Measurements from ENCODE around the gene PKD1. TPM values are rescaled to one million over a fixed set of nuclear protein-coding genes. Genes with fewer than 3 reads are reported as not detected.

The PKD1 gene
- total and polyA plus RNA-seq, 3 experiments from 2014 or later = 9.9 to 66.2 (median 58.9) TPM

GRCh38 chr16:2076072-2076865, 59.4 kb downstream of the PKD1 start:
- no peaks in the 10 kb centered on the region for H3K4me1 ChIP-seq (ENCODE audit: insufficient read depth, low read length)
- Mint-ChIP-seq H3K9me3 (no peaks in the 10 kb centered on the region), H3K27ac (peak overlapping the region in 1 of 8 donors; percentile 36), H3K4me1 (no peaks in the 10 kb centered on the region), H3K27me3 (peaks cover 0 to 1% of the 10 kb centered on the region in 2 donors), H3K4me3 (peak overlapping the region in 1 of 7 donors; percentile 51), H3K36me3 (peaks cover 0 to 70% (median 1%) of the 10 kb centered on the region in 3 donors)
- no peak overlapping the region for H3K27ac ChIP-seq (ENCODE audit: low read depth, low read length)
- CTCF ChIA-PET = no interaction called here
- H3K4me3 ChIP-seq (ENCODE audit: low read length) = no peak overlapping the region
- DNase-seq = no peak
- H3K36me3 ChIP-seq (ENCODE audit: insufficient read depth, low read length) = no peaks in the 10 kb centered on the region
- H3K9me3 ChIP-seq (ENCODE audit: low read length) = no peaks in the 10 kb centered on the region
- no peaks in the 10 kb centered on the region for H3K27me3 ChIP-seq (ENCODE audit: insufficient read depth, low read length, poor library complexity, severe bottlenecking)
- POLR2A ChIA-PET = no interaction called here

DNA sequence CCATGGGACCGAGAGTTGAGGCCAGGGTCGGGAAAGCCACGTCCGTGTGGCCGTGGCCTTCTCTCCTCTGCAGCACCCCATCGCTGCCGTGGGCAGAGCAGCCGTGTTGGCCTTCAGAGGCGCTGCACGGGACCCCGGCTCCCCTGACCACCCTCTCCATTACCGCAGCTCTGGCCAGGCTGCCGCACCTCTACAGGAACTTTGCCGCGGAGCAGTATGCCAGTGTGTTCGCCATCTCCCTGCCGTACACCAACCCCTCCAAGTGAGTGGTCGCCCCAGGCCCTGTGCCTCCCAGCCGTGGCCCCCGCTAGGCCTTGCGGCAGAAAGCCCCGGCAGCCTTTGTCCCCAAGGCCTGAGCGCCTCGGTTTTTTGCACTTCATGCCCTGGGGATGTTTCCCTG, 60.1 kb downstream of the PKD1 start:
- no peak for DNase-seq
- H3K36me3 Mint-ChIP-seq = peaks cover 0 to 70% (median 1%) of the 10 kb centered on the region in 3 donors
- Histone ChIP-seq H3K27ac (ENCODE audit: low read depth, low read length) (no peak overlapping the region), H3K9me3 (ENCODE audit: low read length) (no peaks in the 10 kb centered on the region), H3K36me3 (ENCODE audit: insufficient read depth, low read length) (no peaks in the 10 kb centered on the region), H3K4me3 (ENCODE audit: low read length) (no peak overlapping the region), H3K27me3 (ENCODE audit: insufficient read depth, low read length, poor library complexity, severe bottlenecking) (no peaks in the 10 kb centered on the region), H3K4me1 (ENCODE audit: insufficient read depth, low read length) (no peaks in the 10 kb centered on the region)
- H3K9me3 Mint-ChIP-seq = no peaks in the 10 kb centered on the region
- peaks cover 0 to 1% of the 10 kb centered on the region in 2 donors for H3K27me3 Mint-ChIP-seq
- H3K4me3 Mint-ChIP-seq = no peak overlapping the region
- ChIA-PET POLR2A (no interaction called here), CTCF (no interaction called here)
- H3K27ac Mint-ChIP-seq = no peak overlapping the region
- H3K4me1 Mint-ChIP-seq = no peaks in the 10 kb centered on the region

DNA sequence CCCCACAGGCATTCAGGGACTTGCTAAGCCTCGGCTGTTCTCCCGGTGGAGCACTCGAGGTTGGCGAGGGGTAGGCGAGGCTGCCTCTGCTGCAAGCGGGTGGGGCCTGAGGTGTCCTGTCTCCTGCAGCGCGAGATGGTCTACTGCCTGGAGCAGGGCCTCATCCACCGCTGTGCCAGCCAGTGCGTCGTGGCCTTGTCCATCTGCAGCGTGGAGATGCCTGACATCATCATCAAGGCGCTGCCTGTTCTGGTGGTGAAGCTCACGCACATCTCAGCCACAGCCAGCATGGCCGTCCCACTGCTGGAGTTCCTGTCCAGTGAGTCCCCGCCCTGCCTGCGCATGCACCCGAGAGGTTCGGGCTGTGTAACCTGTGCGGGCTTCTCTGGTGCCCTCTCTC, 61.6 kb downstream of the PKD1 start:
- Histone ChIP-seq H3K27me3 (ENCODE audit: insufficient read depth, low read length, poor library complexity, severe bottlenecking) (no peaks in the 10 kb centered on the region), H3K36me3 (ENCODE audit: insufficient read depth, low read length) (no peaks in the 10 kb centered on the region), H3K4me3 (ENCODE audit: low read length) (no peak overlapping the region), H3K9me3 (ENCODE audit: low read length) (no peaks in the 10 kb centered on the region), H3K27ac (ENCODE audit: low read depth, low read length) (no peak overlapping the region), H3K4me1 (ENCODE audit: insufficient read depth, low read length) (no peaks in the 10 kb centered on the region)
- Mint-ChIP-seq H3K27ac (no peak overlapping the region), H3K4me1 (no peaks in the 10 kb centered on the region), H3K27me3 (peaks cover 0 to 1% of the 10 kb centered on the region in 2 donors), H3K9me3 (no peaks in the 10 kb centered on the region), H3K36me3 (peaks cover 0 to 71% (median 5%) of the 10 kb centered on the region in 3 donors), H3K4me3 (no peak overlapping the region)
- ChIA-PET POLR2A (no interaction called here), CTCF (interaction anchor here (0.7 kb wide), 1 partner anchor 66 kb away, joined by 4 read pairs; no protein-coding TSS in a partner anchor)
- DNase-seq = no peak

GRCh38 chr16:2072926-2073325, 62.8 kb downstream of the PKD1 start:
- DNase-seq = no peak
- H3K27me3 Mint-ChIP-seq = peaks cover 0 to 1% of the 10 kb centered on the region in 2 donors
- ChIA-PET CTCF (no interaction called here), POLR2A (no interaction called here)
- Histone ChIP-seq H3K27me3 (ENCODE audit: insufficient read depth, low read length, poor library complexity, severe bottlenecking) (no peaks in the 10 kb centered on the region), H3K36me3 (ENCODE audit: insufficient read depth, low read length) (no peaks in the 10 kb centered on the region), H3K4me1 (ENCODE audit: insufficient read depth, low read length) (no peaks in the 10 kb centered on the region), H3K27ac (ENCODE audit: low read depth, low read length) (no peak overlapping the region), H3K9me3 (ENCODE audit: low read length) (no peaks in the 10 kb centered on the region), H3K4me3 (ENCODE audit: low read length) (no peak overlapping the region)
- H3K27ac Mint-ChIP-seq = no peak overlapping the region
- H3K4me1 Mint-ChIP-seq = no peaks in the 10 kb centered on the region
- peaks cover 0 to 72% (median 6%) of the 10 kb centered on the region in 3 donors for H3K36me3 Mint-ChIP-seq
- no peaks in the 10 kb centered on the region for H3K9me3 Mint-ChIP-seq
- no peak overlapping the region for H3K4me3 Mint-ChIP-seq

- Mint-ChIP-seq H3K27ac (peak overlapping the region in 1 of 8 donors; percentile 60), H3K27me3 (no peaks in the 10 kb centered on the region), H3K4me3 (no peak overlapping the region), H3K9me3 (no peaks in the 10 kb centered on the region), H3K36me3 (peaks cover 0 to 69% (median 6%) of the 10 kb centered on the region in 3 donors), H3K4me1 (no peaks in the 10 kb centered on the region)
- ChIA-PET POLR2A (no interaction called here), CTCF (no interaction called here)
- DNase-seq = no peak
- H3K36me3 ChIP-seq (ENCODE audit: insufficient read depth, low read length) = no peaks in the 10 kb centered on the region
- no peak overlapping the region for H3K27ac ChIP-seq (ENCODE audit: low read depth, low read length)
- no peaks in the 10 kb centered on the region for H3K27me3 ChIP-seq (ENCODE audit: insufficient read depth, low read length, poor library complexity, severe bottlenecking)
- no peaks in the 10 kb centered on the region for H3K4me1 ChIP-seq (ENCODE audit: insufficient read depth, low read length)
- H3K4me3 ChIP-seq (ENCODE audit: low read length) = no peak overlapping the region
- no peaks in the 10 kb centered on the region for H3K9me3 ChIP-seq (ENCODE audit: low read length)
Measured at GRCh38 chr16:2071454-2072202, 64.1 kb downstream of the PKD1 start.

- peaks cover 4% of the 10 kb centered on the region for H3K36me3 ChIP-seq (ENCODE audit: insufficient read depth, low read length)
Measured at GRCh38 chr16:2070576-2071453, 64.9 kb downstream of the PKD1 start.

GRCh38 chr16:2066139-2066538, 69.6 kb downstream of the PKD1 start:
- no peaks in the 10 kb centered on the region for H3K27me3 ChIP-seq (ENCODE audit: insufficient read depth, low read length, poor library complexity, severe bottlenecking)
- H3K36me3 Mint-ChIP-seq = peaks cover 0 to 64% (median 8%) of the 10 kb centered on the region in 3 donors
- H3K27ac ChIP-seq (ENCODE audit: low read depth, low read length) = no peak overlapping the region
- H3K4me3 ChIP-seq (ENCODE audit: low read length) = no peak overlapping the region
- peak overlapping the region in 3 of 8 donors; percentile 2 to 61 (median 17) for H3K27ac Mint-ChIP-seq
- H3K36me3 ChIP-seq (ENCODE audit: insufficient read depth, low read length) = peaks cover 8% of the 10 kb centered on the region
- ChIA-PET CTCF (interaction anchor here (0.7 kb wide), 1 partner anchor 17 kb away, joined by 3 read pairs; no protein-coding TSS in a partner anchor), POLR2A (no interaction called here)
- no peaks in the 10 kb centered on the region for H3K9me3 ChIP-seq (ENCODE audit: low read length)
- DNase-seq = no peak
- no peaks in the 10 kb centered on the region for H3K4me1 ChIP-seq (ENCODE audit: insufficient read depth, low read length)
- H3K27me3 Mint-ChIP-seq = no peaks in the 10 kb centered on the region
- H3K4me3 Mint-ChIP-seq = no peak overlapping the region
- no peaks in the 10 kb centered on the region for H3K9me3 Mint-ChIP-seq
- H3K4me1 Mint-ChIP-seq = no peaks in the 10 kb centered on the region

More at GRCh38 chr16:2070576-2071453, 64.9 kb downstream of the PKD1 start:
- no peak for DNase-seq
- H3K27ac Mint-ChIP-seq = no peak overlapping the region
- H3K27me3 Mint-ChIP-seq = no peaks in the 10 kb centered on the region
- Histone ChIP-seq H3K4me3 (ENCODE audit: low read length) (no peak overlapping the region), H3K27ac (ENCODE audit: low read depth, low read length) (no peak overlapping the region), H3K9me3 (ENCODE audit: low read length) (no peaks in the 10 kb centered on the region), H3K27me3 (ENCODE audit: insufficient read depth, low read length, poor library complexity, severe bottlenecking) (no peaks in the 10 kb centered on the region), H3K4me1 (ENCODE audit: insufficient read depth, low read length) (no peaks in the 10 kb centered on the region)
- CTCF ChIA-PET = interaction anchor here (2.0 kb wide), 1 partner anchor 70 kb away, joined by 5 read pairs; no protein-coding TSS in a partner anchor
- H3K4me1 Mint-ChIP-seq = no peaks in the 10 kb centered on the region
- no peak overlapping the region for H3K4me3 Mint-ChIP-seq
- no peaks in the 10 kb centered on the region for H3K9me3 Mint-ChIP-seq
- H3K36me3 Mint-ChIP-seq = peaks cover 0 to 74% (median 9%) of the 10 kb centered on the region in 3 donors
- POLR2A ChIA-PET = interaction anchor here (0.8 kb wide), 1 partner anchor 23 kb away, joined by 3 read pairs; the partner anchor contains the start of gene NTHL1
